ENCODE results near the gene FOXO1.

GRCh38 chr13:40579535-40579934 lies 86.9 kb downstream of the FOXO1 start:
- TF ChIP-seq CTCF (conservative IDR thresholded peaks at IDR 0.05; ENCODE audit: low read depth in 2 of 2) (no peak), EZH2phosphoT487 (IDR thresholded peaks at IDR 0.05; ENCODE audit: unreplicated experiment) (no peak), POLR2AphosphoS5 (IDR thresholded peaks at IDR 0.05; ENCODE audit: low read depth) (no peak), EZH2 (IDR thresholded peaks at IDR 0.05; ENCODE audit: low read depth, unreplicated experiment) (no peak), CREB1 (CRISPR knock-in tag; IDR thresholded peaks at IDR 0.05; ENCODE audit: low read depth) (no peak), JUNB (IDR thresholded peaks at IDR 0.05; ENCODE audit: unreplicated experiment) (no peak), ZNF331 (CRISPR knock-in tag; IDR thresholded peaks at IDR 0.05; ENCODE audit: low read depth) (no peak)
- TF ChIP-seq, protein P1, sequence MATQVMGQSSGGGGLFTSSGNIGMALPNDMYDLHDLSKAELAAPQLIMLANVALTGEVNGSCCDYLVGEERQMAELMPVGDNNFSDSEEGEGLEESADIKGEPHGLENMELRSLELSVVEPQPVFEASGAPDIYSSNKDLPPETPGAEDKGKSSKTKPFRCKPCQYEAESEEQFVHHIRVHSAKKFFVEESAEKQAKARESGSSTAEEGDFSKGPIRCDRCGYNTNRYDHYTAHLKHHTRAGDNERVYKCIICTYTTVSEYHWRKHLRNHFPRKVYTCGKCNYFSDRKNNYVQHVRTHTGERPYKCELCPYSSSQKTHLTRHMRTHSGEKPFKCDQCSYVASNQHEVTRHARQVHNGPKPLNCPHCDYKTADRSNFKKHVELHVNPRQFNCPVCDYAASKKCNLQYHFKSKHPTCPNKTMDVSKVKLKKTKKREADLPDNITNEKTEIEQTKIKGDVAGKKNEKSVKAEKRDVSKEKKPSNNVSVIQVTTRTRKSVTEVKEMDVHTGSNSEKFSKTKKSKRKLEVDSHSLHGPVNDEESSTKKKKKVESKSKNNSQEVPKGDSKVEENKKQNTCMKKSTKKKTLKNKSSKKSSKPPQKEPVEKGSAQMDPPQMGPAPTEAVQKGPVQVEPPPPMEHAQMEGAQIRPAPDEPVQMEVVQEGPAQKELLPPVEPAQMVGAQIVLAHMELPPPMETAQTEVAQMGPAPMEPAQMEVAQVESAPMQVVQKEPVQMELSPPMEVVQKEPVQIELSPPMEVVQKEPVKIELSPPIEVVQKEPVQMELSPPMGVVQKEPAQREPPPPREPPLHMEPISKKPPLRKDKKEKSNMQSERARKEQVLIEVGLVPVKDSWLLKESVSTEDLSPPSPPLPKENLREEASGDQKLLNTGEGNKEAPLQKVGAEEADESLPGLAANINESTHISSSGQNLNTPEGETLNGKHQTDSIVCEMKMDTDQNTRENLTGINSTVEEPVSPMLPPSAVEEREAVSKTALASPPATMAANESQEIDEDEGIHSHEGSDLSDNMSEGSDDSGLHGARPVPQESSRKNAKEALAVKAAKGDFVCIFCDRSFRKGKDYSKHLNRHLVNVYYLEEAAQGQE (IDR thresholded peaks at IDR 0.05; ENCODE audit: unreplicated experiment): no peak
